Esophagus (tissue), 2 donors: ENCODE data around the gene KLHL20. TPM values are rescaled to one million over a fixed set of nuclear protein-coding genes. Genes with fewer than 3 reads are reported as not detected.
"Not testable (repeated sequence)": the region's sequence is repeated elsewhere in the genome, so short reads cannot be mapped to it uniquely, and the experiment has no call there.

ENCODE experiments used
- H3K27ac ChIP-seq, 2 donors: one replicate each; pipeline ENCODE4 v1.5.1; 2013; ENCODE audit warnings: low read depth in 2 of 2, mild to moderate bottlenecking in 2 of 2, inconsistent platforms in 1 of 2, low read length in 1 of 2, moderate library complexity in 1 of 2
- H3K27me3 ChIP-seq, 2 donors: one replicate each; pipeline ENCODE4 v1.6.1; 2013; ENCODE audit warnings: low read length in 2 of 2, control low read depth in 1 of 2, mild to moderate bottlenecking in 1 of 2; ENCODE audit not compliant: insufficient read depth in 2 of 2, control insufficient read depth in 1 of 2
- H3K36me3 ChIP-seq, 2 donors: one replicate each; pipeline ENCODE4 v1.6.1; 2013; ENCODE audit warnings: low read length in 1 of 2; ENCODE audit not compliant: control insufficient read depth in 2 of 2, insufficient read depth in 2 of 2
- H3K4me1 ChIP-seq, 2 donors: one replicate each; pipeline ENCODE4 v1.6.1; 2013; ENCODE audit warnings: low read length in 1 of 2; ENCODE audit not compliant: control insufficient read depth in 2 of 2, insufficient read depth in 2 of 2
- H3K4me3 ChIP-seq, 2 donors: one replicate each; pipeline ENCODE4 v1.5.1; 2013; ENCODE audit warnings: low read length in 2 of 2, mild to moderate bottlenecking in 2 of 2, low read depth in 1 of 2, moderate library complexity in 1 of 2
- H3K9me3 ChIP-seq, 2 donors: one replicate each; pipeline ENCODE4 v1.6.1; 2013; ENCODE audit warnings: mild to moderate bottlenecking in 2 of 2, low read depth in 1 of 2, low read length in 1 of 2, moderate library complexity in 1 of 2; ENCODE audit not compliant: control insufficient read depth in 2 of 2, insufficient read depth in 1 of 2
- WGBS, 2 donors: extraction: QIAGEN DNeasy Blood & Tissue Kit; methylation state at CpG; one replicate each; pipeline ENCODE4 v1.1.7; 2013; 5-methylcytosine and 5-hydroxymethylcytosine counted together
- polyA plus RNA-seq, 2 donors: library from polyadenylated mRNA; stranded (reverse); fragments of 200-250 nt; gene quantifications; one replicate each; pipeline ENCODE4 v1.2.3, GENCODE V29; 2013
- donor health status: healthy with polysubstance abuse.
- donor health status: Bipolar disorder and iron deficiency.

The KLHL20 gene
- polyA plus RNA-seq, 2 donors, result 3.8 to 8.2 TPM

GRCh38 chr1:173736104-173736503 is 21.3 kb downstream of the KLHL20 start:
- not testable (repeated sequence) for H3K27me3 ChIP-seq, H3K27ac ChIP-seq, H3K9me3 ChIP-seq, H3K36me3 ChIP-seq, H3K4me3 ChIP-seq, H3K4me1 ChIP-seq
- WGBS, 2 donors, result 96 to 97% methylated on average over 2 of the region's 2 CpGs

- Histone ChIP-seq H3K4me3 (no peak overlapping the region), H3K36me3 (peaks cover 0 to 2% of the 10 kb centered on the region in 2 donors), H3K27me3 (no peaks in the 10 kb centered on the region), H3K4me1 (no peaks in the 10 kb centered on the region), H3K27ac (no peak overlapping the region), H3K9me3 (no peaks in the 10 kb centered on the region)
- 95 to 97% methylated on average over 10 of the region's 10 CpGs for whole genome bisulfite sequencing, 2 donors
These were observed 27.6 kb downstream of the KLHL20 start for GRCh38 chr1:173742203-173742886.

GRCh38 chr1:173744651-173745050 is 29.9 kb downstream of the KLHL20 start:
- 94 to 97% methylated on average over 2 of the region's 2 CpGs for WGBS, 2 donors
- Histone ChIP-seq H3K27me3 (no peaks in the 10 kb centered on the region), H3K27ac (no peak overlapping the region), H3K4me1 (no peaks in the 10 kb centered on the region), H3K9me3 (no peaks in the 10 kb centered on the region), H3K36me3 (peaks cover 0 to 2% of the 10 kb centered on the region in 2 donors), H3K4me3 (no peak overlapping the region)

GRCh38 chr1:173749137-173749536 is 34.4 kb downstream of the KLHL20 start:
- Histone ChIP-seq H3K9me3 (no peaks in the 10 kb centered on the region), H3K27me3 (no peaks in the 10 kb centered on the region), H3K4me1 (no peaks in the 10 kb centered on the region), H3K4me3 (no peak overlapping the region), H3K27ac (no peak overlapping the region), H3K36me3 (peaks cover 0 to 2% of the 10 kb centered on the region in 2 donors)
- WGBS, 2 donors, result 90 to 94% methylated on average over 4 of the region's 4 CpGs

DNA sequence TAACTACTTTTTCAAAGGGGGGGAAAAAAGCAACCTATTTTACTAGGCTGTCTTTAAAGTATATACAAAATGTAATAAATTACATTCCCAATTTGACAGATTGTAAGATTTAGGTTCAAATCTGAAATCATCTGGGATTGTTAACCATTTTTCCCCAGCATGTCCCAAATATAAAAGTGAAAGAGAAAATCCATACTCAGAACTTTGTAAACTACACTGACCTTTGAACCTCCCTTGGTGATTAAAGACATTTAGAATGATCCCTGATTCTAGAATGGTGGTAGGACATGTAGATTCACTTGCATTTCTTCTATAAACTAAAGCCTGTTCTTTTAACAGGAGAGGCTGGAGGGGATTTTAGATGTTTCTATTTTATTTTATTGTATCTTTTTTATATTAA is 39.0 kb downstream of the KLHL20 start:
- Histone ChIP-seq H3K27ac (no peak overlapping the region), H3K9me3 (no peaks in the 10 kb centered on the region), H3K27me3 (no peaks in the 10 kb centered on the region), H3K36me3 (peaks cover 9 to 14% of the 10 kb centered on the region in 2 donors), H3K4me3 (no peak overlapping the region), H3K4me1 (no peaks in the 10 kb centered on the region)

GRCh38 chr1:173757666-173758065 is 42.9 kb downstream of the KLHL20 start:
- no peaks in the 10 kb centered on the region for H3K27me3 ChIP-seq
- H3K27ac ChIP-seq, result no peak overlapping the region
- no peaks in the 10 kb centered on the region for H3K9me3 ChIP-seq
- no peak overlapping the region for H3K4me3 ChIP-seq
- no peaks in the 10 kb centered on the region for H3K4me1 ChIP-seq
- 97% methylated on average over 4 of the region's 4 CpGs for WGBS, 2 donors
- H3K36me3 ChIP-seq, result peaks cover 12 to 15% of the 10 kb centered on the region in 2 donors

DNA sequence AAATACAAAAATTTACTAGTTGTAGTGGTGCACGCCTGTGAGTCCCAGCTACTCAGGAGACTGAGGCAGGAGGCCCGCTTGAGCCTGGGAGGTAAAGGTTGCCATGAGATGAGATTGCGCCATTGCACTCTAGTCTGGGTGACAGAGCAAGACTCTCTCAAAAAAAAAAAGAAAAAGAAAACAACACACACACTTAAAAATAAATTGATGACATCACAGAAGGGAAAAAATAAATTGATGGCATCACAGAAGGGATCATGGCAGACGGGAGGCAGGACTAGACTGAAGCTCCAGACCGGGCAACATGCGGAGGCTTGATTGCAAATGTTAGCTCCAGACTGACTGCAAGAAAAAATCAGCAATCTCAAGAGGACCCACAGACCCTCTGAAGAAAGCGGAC is 43.3 kb downstream of the KLHL20 start:
- H3K36me3 ChIP-seq, result peaks cover 12 to 15% of the 10 kb centered on the region in 2 donors
- H3K4me3 ChIP-seq, result no peak overlapping the region
- 97 to 98% methylated on average over 7 of the region's 7 CpGs for WGBS, 2 donors

GRCh38 chr1:173758980-173759379 is 44.2 kb downstream of the KLHL20 start:
- Histone ChIP-seq H3K4me3 (no peak overlapping the region), H3K27me3 (no peaks in the 10 kb centered on the region), H3K27ac (no peak overlapping the region), H3K36me3 (peaks cover 12 to 15% of the 10 kb centered on the region in 2 donors), H3K9me3 (no peaks in the 10 kb centered on the region), H3K4me1 (no peaks in the 10 kb centered on the region)
- 95 to 98% methylated on average over 5 of the region's 5 CpGs for WGBS, 2 donors

More for the DNA sequence above, 43.3 kb downstream of the KLHL20 start:
- Histone ChIP-seq H3K9me3 (no peaks in the 10 kb centered on the region), H3K27ac (no peak overlapping the region), H3K4me1 (no peaks in the 10 kb centered on the region), H3K27me3 (no peaks in the 10 kb centered on the region)

DNA sequence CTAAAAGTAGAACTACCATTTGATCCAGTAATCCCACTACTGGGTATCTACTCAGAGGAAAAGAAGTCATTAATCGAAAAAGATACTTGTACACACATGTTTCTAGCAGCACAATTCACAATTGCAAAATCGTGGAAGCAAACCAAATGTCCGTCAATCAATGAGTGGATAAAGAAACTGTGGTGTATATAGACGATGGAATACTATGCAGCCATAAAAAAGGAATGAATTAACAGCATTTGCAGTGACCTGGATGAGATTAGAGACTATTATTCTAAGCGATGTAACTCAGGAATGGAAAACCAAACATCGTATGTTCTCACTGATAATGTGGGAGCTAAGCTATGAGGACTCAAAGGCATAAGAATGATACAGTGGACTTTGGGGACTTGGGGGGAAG is 49.5 kb downstream of the KLHL20 start:
- H3K27ac ChIP-seq, H3K36me3 ChIP-seq, H3K9me3 ChIP-seq, H3K4me1 ChIP-seq, H3K27me3 ChIP-seq, H3K4me3 ChIP-seq: not testable (repeated sequence)
- 96% methylated on average over 6 of the region's 6 CpGs for WGBS, 2 donors

- Histone ChIP-seq H3K9me3 (no peaks in the 10 kb centered on the region), H3K27ac (no peak overlapping the region), H3K36me3 (peaks cover 0 to 5% of the 10 kb centered on the region in 2 donors), H3K27me3 (no peaks in the 10 kb centered on the region), H3K4me1 (no peaks in the 10 kb centered on the region), H3K4me3 (no peak overlapping the region)
- 78 to 82% methylated on average over 2 of the region's 2 CpGs for WGBS, 2 donors
These were observed 53.4 kb downstream of the KLHL20 start for GRCh38 chr1:173768206-173768605.
